Measurements from ENCODE around the gene CYP3A5. TPM values are rescaled to one million over a fixed set of nuclear protein-coding genes. Genes with fewer than 3 reads are reported as not detected.

The CYP3A5 gene
- total and polyA plus RNA-seq, 2 of the 4 experiments (the other 2 are of a cell fraction), result not detected

DNA sequence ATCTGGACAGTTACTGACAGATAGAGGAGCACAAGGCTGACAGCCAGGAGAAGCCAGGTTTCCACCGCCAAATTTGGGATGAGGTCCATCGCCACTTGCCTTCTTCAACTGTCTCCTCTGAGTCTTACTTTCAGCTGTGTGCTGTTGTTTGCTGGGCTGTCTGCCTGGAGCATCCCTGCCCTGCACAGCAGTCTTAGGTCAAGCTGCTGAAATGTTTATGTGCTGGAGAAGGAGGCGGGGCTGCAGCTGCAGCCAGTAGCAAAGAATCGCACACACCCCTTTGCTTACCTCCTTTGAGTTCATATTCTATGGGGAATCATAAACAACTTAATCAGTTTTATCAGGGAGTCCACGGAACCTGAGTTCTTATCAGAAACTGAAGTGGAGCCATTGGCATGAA, 20.1 kb upstream of the CYP3A5 start:
- ATAC-seq (ENCODE audit: low read depth), result peak; percentile 54; the same call in 1 of the 2 replicates

More for the DNA sequence above, 20.1 kb upstream of the CYP3A5 start:
- no peak overlapping the region for H2AK5ac ChIP-seq (ENCODE audit: low read depth, low read length)
- H2BK20ac ChIP-seq (ENCODE audit: low read depth, low read length), result no peak overlapping the region
- H4K91ac ChIP-seq (ENCODE audit: insufficient read depth, low read depth, low read length), result no peak overlapping the region
- H3K9me1 ChIP-seq (ENCODE audit: insufficient read depth, low read length), result no peaks in the 10 kb centered on the region
- in situ Hi-C loops (cut with MboI; ENCODE audit: low sequenced_read_pairs) (no loop called here), dilution Hi-C loops (cut with HindIII; ENCODE audit: low sequenced_read_pairs, unreplicated experiment) (no loop called here), intact Hi-C loops (cut with micrococcal nuclease) (no loop called here)
- no peak overlapping the region for H2BK5ac ChIP-seq (ENCODE audit: low read depth, low read length, poor library complexity, severe bottlenecking)
- POLR2A ChIA-PET (ENCODE audit: unreplicated experiment), result no interaction called here
- H4K20me1 ChIP-seq (ENCODE audit: insufficient read depth, low read length), result no peaks in the 10 kb centered on the region
- H2BK120ac ChIP-seq (ENCODE audit: low read depth, low read length), result no peak overlapping the region
- BruUV-seq (replicated peaks), result no TSS peak
- no peak overlapping the region for H3K4me2 ChIP-seq (ENCODE audit: low read depth, low read length)
- no peak overlapping the region for H2AFZ ChIP-seq (replicated peaks; ENCODE audit: low read length, poor library complexity)
- H3K4me3 ChIP-seq (ENCODE audit: insufficient read depth, low read depth, low read length), result no peak overlapping the region
- H4K5ac ChIP-seq (ENCODE audit: low read depth, low read length), result no peak overlapping the region
- H3K23ac ChIP-seq (ENCODE audit: low read depth, low read length), result no peak overlapping the region
- CTCF ChIA-PET, result no interaction called here
- H3K18ac ChIP-seq (ENCODE audit: low read depth, low read length), result no peak overlapping the region
- no peaks in the 10 kb centered on the region for H3K4me1 ChIP-seq (ENCODE audit: control insufficient read depth, insufficient read depth, low read length)
- H3K56ac ChIP-seq (ENCODE audit: extremely low read depth, insufficient read depth, low read length), result no peak overlapping the region
- DNase-seq, result no peak
- H2AK9ac ChIP-seq (replicated peaks; ENCODE audit: low read depth, low read length, poor library complexity), result no peak overlapping the region
- no peaks in the 10 kb centered on the region; the same call in 1 of the 2 replicates for H3K27me3 ChIP-seq (ENCODE audit: control insufficient read depth, insufficient read depth, low read length)
- no peaks in the 10 kb centered on the region for H3K36me3 ChIP-seq (ENCODE audit: control insufficient read depth, insufficient read depth, low read length)
- no peak overlapping the region for H3K14ac ChIP-seq (replicated peaks; ENCODE audit: low read depth, low read length)
- no peaks in the 10 kb centered on the region for H3K79me1 ChIP-seq (ENCODE audit: low read depth in 1 of 2, low read length in 2 of 2)
- no peak overlapping the region for H3K27ac ChIP-seq (ENCODE audit: insufficient read depth, low read length)
- H3K9ac ChIP-seq (ENCODE audit: low read depth, low read length), result no peak overlapping the region
- WGBS, 2 experiments (ENCODE audit: extremely low coverage in 2 of 2, insufficient read length in 1 of 2), result 29% methylated on average over 1 of the region's 5 CpGs; no CpG with 5 or more reads in 1 of the 2 experiments
- H2BK15ac ChIP-seq (ENCODE audit: low read depth, low read length), result no peak overlapping the region
- TF ChIP-seq FOS (IDR thresholded peaks at IDR 0.05; ENCODE audit: low read depth, low read length), result no peak
- TF ChIP-seq MXI1 (IDR thresholded peaks at IDR 0.05; ENCODE audit: borderline replicate concordance, low read depth, low read length), result no peak
- no peak for TF ChIP-seq POLR2A (IDR thresholded peaks at IDR 0.05; ENCODE audit: low read depth, low read length)
- TF ChIP-seq RFX5 (IDR thresholded peaks at IDR 0.05; ENCODE audit: low read depth, low read length), result no peak
- no peak for TF ChIP-seq NFE2L2 (IDR thresholded peaks at IDR 0.05; ENCODE audit: low read depth, low read length)
- no peak for TF ChIP-seq CHD1 (IDR thresholded peaks at IDR 0.05; ENCODE audit: low read depth, low read length)
- TF ChIP-seq CTCF (conservative IDR thresholded peaks at IDR 0.05; ENCODE audit: low read depth, low read length), result no peak
- no peak for TF ChIP-seq RAD21 (IDR thresholded peaks at IDR 0.05; ENCODE audit: low read length)
- TF ChIP-seq USF2 (IDR thresholded peaks at IDR 0.05; ENCODE audit: low read depth, low read length), result no peak
- no peaks in the 10 kb centered on the region for H3K9me3 ChIP-seq (ENCODE audit: control insufficient read depth, insufficient read depth, low read length)
- no peak overlapping the region for H3K4ac ChIP-seq (ENCODE audit: low read depth, low read length)
- H4K8ac ChIP-seq (ENCODE audit: low read depth in 2 of 2, low read length in 2 of 2), result no peak overlapping the region

Data from IMR-90 (cell line).